ENCODE measurements around the gene ZNF488.

The ZNF488 gene

GRCh38 chr10:47348138-47348651 lies 35.9 kb downstream of the ZNF488 start, which contains the start of gene RBP3:
Gene RBP3 (plus strand): TSS chr10:47348363. CDS start chr10:47348485, 122 bp downstream.
- no peak for DNase-seq

- no peak for DNase-seq
Measured at GRCh38 chr10:47347303-47347675, 36.8 kb downstream of the ZNF488 start.

GRCh38 chr10:47346581-47347302 lies 37.4 kb downstream of the ZNF488 start:
- DNase-seq = no peak

- no peak for DNase-seq
Measured at GRCh38 chr10:47344996-47345870, 38.9 kb downstream of the ZNF488 start.

- DNase-seq = peak; percentile 64
Measured at GRCh38 chr10:47340608-47341170, 43.4 kb downstream of the ZNF488 start.

GRCh38 chr10:47339759-47340607 lies 44.1 kb downstream of the ZNF488 start:
- no peak for DNase-seq

- DNase-seq = no peak
Measured at GRCh38 chr10:47339186-47339735, 44.8 kb downstream of the ZNF488 start.

- no peak for DNase-seq
Measured at GRCh38 chr10:47337310-47337709, 46.8 kb downstream of the ZNF488 start.

GRCh38 chr10:47336387-47337134 lies 47.5 kb downstream of the ZNF488 start:
- DNase-seq = no peak

GRCh38 chr10:47335906-47336305 lies 48.2 kb downstream of the ZNF488 start:
- no peak for DNase-seq

GRCh38 chr10:47334466-47335295 lies 49.4 kb downstream of the ZNF488 start:
- no peak for DNase-seq

GRCh38 chr10:47333532-47333931 lies 50.6 kb downstream of the ZNF488 start:
- DNase-seq = no peak

GRCh38 chr10:47332946-47333345 lies 51.1 kb downstream of the ZNF488 start:
- no peak for DNase-seq

- DNase-seq = no peak
Measured at GRCh38 chr10:47332371-47332770, 51.7 kb downstream of the ZNF488 start.

- no peak for DNase-seq
Measured at GRCh38 chr10:47331954-47332353, 52.1 kb downstream of the ZNF488 start.

GRCh38 chr10:47331491-47331890 lies 52.6 kb downstream of the ZNF488 start:
- DNase-seq = no peak

- DNase-seq = no peak
Measured at GRCh38 chr10:47330804-47331203, 53.3 kb downstream of the ZNF488 start.

- DNase-seq = no peak
Measured at GRCh38 chr10:47330366-47330765, 53.7 kb downstream of the ZNF488 start.

- DNase-seq = no peak
Measured at GRCh38 chr10:47329855-47330254, 54.2 kb downstream of the ZNF488 start.

- DNase-seq = no peak
Measured at GRCh38 chr10:47326927-47327330, 57.2 kb downstream of the ZNF488 start.
